Nephron (organoid): ENCODE measurements around the gene LCORL.

ENCODE experiments used
- H3K27ac Mint-ChIP-seq, 3 experiments: 2 replicates each; pipeline ENCODE4 v1.8.0; 2020; ENCODE audit warnings: mixed read lengths in 3 of 3, mild to moderate bottlenecking in 2 of 3, moderate library complexity in 1 of 3
- H3K27me3 Mint-ChIP-seq: 2 replicates; pipeline ENCODE4 v1.8.0; 2021; ENCODE audit warnings: low read depth, mild to moderate bottlenecking, moderate library complexity, mixed read lengths
- H3K36me3 Mint-ChIP-seq: 2 replicates; pipeline ENCODE4 v1.8.0; 2020; ENCODE audit warnings: low read depth, mixed read lengths
- H3K4me1 Mint-ChIP-seq: 2 replicates; pipeline ENCODE4 v1.8.0; 2020; ENCODE audit warnings: mixed read lengths
- H3K4me3 Mint-ChIP-seq, 3 experiments: 2 replicates each; pipeline ENCODE4 v1.8.0; 2020; ENCODE audit warnings: mild to moderate bottlenecking in 3 of 3, mixed read lengths in 3 of 3, moderate library complexity in 2 of 3
- H3K9me3 Mint-ChIP-seq: 2 replicates; pipeline ENCODE4 v1.8.0; 2020; ENCODE audit warnings: mixed read lengths
- CTCF ChIP-seq, 3 experiments: fragments of 200-600 bp; sonication (generic); IDR thresholded peaks; one replicate each; pipeline ENCODE4 v1.5.0; 2021; ENCODE audit warnings: antibody characterized with exemption in 3 of 3; ENCODE audit not compliant: unreplicated experiment in 3 of 3

LCORL gene

GRCh38 chr4:17884063-17884462 lies 137.5 kb downstream of the LCORL start:
- Mint-ChIP-seq H3K27me3 (no peaks in the 10 kb centered on the region), H3K4me1 (no peaks in the 10 kb centered on the region), H3K27ac (no peak overlapping the region), H3K9me3 (no peaks in the 10 kb centered on the region), H3K4me3 (no peak overlapping the region), H3K36me3 (peaks cover 11% of the 10 kb centered on the region)
- no peak for TF ChIP-seq CTCF (IDR thresholded peaks at IDR 0.05; ENCODE audit: unreplicated experiment in 3 of 3)

- Mint-ChIP-seq H3K27ac (no peak overlapping the region), H3K4me3 (no peak overlapping the region), H3K9me3 (no peaks in the 10 kb centered on the region), H3K27me3 (no peaks in the 10 kb centered on the region), H3K4me1 (peaks cover 10% of the 10 kb centered on the region), H3K36me3 (peaks cover 18% of the 10 kb centered on the region)
- TF ChIP-seq CTCF (IDR thresholded peaks at IDR 0.05; ENCODE audit: unreplicated experiment in 3 of 3): no peak
Observed at GRCh38 chr4:17877661-17878060, 143.9 kb downstream of the LCORL start.

- Mint-ChIP-seq H3K9me3 (no peaks in the 10 kb centered on the region), H3K27me3 (no peaks in the 10 kb centered on the region), H3K36me3 (peaks cover 18% of the 10 kb centered on the region), H3K4me1 (peaks cover 10% of the 10 kb centered on the region), H3K27ac (no peak overlapping the region), H3K4me3 (no peak overlapping the region)
- TF ChIP-seq CTCF (IDR thresholded peaks at IDR 0.05; ENCODE audit: unreplicated experiment in 3 of 3): no peak
Observed at GRCh38 chr4:17876943-17877342, 144.6 kb downstream of the LCORL start.

- no peak overlapping the region for H3K4me3 Mint-ChIP-seq
- peaks cover 10% of the 10 kb centered on the region for H3K4me1 Mint-ChIP-seq
- no peaks in the 10 kb centered on the region for H3K9me3 Mint-ChIP-seq
- no peak overlapping the region for H3K27ac Mint-ChIP-seq
- no peak for TF ChIP-seq CTCF (IDR thresholded peaks at IDR 0.05; ENCODE audit: unreplicated experiment in 3 of 3)
- peaks cover 18% of the 10 kb centered on the region for H3K36me3 Mint-ChIP-seq
- no peaks in the 10 kb centered on the region for H3K27me3 Mint-ChIP-seq
Observed at GRCh38 chr4:17875402-17876070, 146.0 kb downstream of the LCORL start.

- no peaks in the 10 kb centered on the region for H3K4me1 Mint-ChIP-seq
- no peak overlapping the region for H3K27ac Mint-ChIP-seq
- peaks cover 6% of the 10 kb centered on the region for H3K36me3 Mint-ChIP-seq
- H3K9me3 Mint-ChIP-seq: no peaks in the 10 kb centered on the region
- H3K4me3 Mint-ChIP-seq: no peak overlapping the region
- TF ChIP-seq CTCF (IDR thresholded peaks at IDR 0.05; ENCODE audit: unreplicated experiment in 3 of 3): no peak
- no peaks in the 10 kb centered on the region for H3K27me3 Mint-ChIP-seq
Observed at GRCh38 chr4:17869327-17869726, 152.2 kb downstream of the LCORL start.

GRCh38 chr4:17867276-17867675 lies 154.3 kb downstream of the LCORL start:
- no peaks in the 10 kb centered on the region for H3K27me3 Mint-ChIP-seq
- H3K36me3 Mint-ChIP-seq: peaks cover 25% of the 10 kb centered on the region
- H3K27ac Mint-ChIP-seq: no peak overlapping the region
- H3K4me3 Mint-ChIP-seq: no peak overlapping the region
- TF ChIP-seq CTCF (IDR thresholded peaks at IDR 0.05; ENCODE audit: unreplicated experiment in 3 of 3): no peak
- peaks cover 12% of the 10 kb centered on the region for H3K9me3 Mint-ChIP-seq
- no peaks in the 10 kb centered on the region for H3K4me1 Mint-ChIP-seq
